IPS-NIHi7 (cell line): ENCODE results near the gene IL20RA.
"Not testable (repeated sequence)": the region's sequence is repeated elsewhere in the genome, so short reads cannot be mapped to it uniquely, and the experiment has no call there.

Experiments
- DNase-seq: peaks from one replicate; pipeline ENCODE4 v3.0.0; 2012; ENCODE audit warnings: mixed read lengths; ENCODE audit errors: extremely low spot score

The IL20RA gene, protein sequence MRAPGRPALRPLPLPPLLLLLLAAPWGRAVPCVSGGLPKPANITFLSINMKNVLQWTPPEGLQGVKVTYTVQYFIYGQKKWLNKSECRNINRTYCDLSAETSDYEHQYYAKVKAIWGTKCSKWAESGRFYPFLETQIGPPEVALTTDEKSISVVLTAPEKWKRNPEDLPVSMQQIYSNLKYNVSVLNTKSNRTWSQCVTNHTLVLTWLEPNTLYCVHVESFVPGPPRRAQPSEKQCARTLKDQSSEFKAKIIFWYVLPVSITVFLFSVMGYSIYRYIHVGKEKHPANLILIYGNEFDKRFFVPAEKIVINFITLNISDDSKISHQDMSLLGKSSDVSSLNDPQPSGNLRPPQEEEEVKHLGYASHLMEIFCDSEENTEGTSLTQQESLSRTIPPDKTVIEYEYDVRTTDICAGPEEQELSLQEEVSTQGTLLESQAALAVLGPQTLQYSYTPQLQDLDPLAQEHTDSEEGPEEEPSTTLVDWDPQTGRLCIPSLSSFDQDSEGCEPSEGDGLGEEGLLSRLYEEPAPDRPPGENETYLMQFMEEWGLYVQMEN

DNA sequence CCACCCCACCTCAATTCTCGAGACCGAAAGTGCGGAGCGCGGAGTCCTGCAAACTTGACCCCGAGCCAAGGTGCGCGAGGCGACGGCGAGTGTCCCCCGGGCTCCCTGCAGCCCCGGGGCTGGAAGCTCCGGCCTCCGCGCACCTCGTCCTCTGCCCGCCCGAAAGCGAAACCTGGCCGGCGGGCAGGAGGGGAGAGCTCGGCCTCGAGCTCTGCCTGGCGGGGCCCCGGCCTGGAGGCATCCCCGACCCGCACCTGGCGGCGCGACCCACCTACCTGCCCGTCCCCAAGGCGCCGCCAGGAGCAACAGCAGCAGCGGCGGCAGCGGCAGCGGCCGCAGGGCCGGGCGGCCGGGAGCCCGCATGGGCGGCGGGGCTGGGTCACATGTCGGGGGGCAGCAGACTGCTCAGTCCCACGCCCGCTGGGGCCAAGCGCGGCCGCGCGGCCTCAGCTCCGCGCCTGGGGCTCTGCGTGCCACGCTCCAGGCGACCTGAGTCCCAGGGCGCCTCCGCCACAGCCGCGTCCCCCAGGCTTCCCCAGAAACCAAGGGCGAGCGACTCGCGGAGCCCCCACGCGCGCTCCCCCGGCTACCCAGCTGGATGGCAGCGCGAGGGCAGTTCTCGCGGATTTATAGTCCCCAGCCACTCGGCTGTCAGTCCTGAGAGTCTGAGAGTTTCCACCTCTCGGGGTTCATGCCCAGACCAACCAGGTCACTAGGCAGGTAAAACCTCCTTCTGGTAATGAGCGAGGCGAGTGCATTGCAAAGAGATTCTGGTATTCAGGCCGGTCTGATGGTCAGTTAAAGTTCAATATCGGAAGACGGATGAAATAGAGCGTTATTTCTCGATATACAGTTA, at the start of gene IL20RA:
Gene IL20RA, minus strand, starts transcription at position 600 of the 856 bp plus-strand sequence. Its CDS starts 237 bp downstream, at position 363.
- DNase-seq, result peak; percentile 73

DNA sequence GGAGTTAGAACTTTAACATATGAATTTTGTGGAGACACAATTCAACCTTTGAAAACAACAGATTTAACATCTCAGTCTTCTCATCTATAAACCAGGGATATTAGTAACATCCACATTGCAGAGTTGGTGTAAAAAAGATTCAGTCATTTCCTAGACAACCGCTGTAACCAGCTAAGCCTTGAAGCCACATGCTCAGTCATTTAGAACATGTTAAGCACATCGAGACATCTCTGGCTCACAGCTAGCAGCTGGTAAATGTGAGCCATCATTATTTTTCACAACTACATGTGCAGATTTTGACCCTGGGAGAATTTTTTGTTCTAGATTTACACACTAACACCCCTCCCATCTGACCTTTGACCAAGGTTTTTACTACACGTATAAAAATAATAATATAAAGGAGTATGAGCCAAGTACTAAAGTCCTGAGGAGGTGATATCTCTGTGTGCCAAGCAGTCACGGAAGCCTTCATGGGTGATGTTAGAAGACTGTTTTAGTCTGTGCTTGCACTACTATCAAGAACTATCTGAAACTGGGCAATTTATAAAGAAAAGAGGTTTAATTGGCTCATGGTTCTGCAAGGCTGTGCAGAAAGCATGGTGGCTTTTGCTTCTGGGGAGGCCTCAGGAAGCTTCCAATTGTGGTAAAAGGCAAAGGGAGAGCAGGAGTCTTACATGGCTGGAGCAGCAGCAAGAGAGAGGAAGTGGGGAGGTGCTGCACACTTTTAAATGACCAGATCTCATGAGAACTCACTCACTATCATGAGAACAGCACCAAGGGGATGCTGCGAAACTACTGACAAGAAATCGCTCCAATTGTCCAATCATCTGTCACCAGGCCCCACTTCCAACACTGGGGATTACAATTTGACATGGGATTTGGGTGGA, 48.7 kb upstream of the IL20RA start:
- DNase-seq, result no peak

DNA sequence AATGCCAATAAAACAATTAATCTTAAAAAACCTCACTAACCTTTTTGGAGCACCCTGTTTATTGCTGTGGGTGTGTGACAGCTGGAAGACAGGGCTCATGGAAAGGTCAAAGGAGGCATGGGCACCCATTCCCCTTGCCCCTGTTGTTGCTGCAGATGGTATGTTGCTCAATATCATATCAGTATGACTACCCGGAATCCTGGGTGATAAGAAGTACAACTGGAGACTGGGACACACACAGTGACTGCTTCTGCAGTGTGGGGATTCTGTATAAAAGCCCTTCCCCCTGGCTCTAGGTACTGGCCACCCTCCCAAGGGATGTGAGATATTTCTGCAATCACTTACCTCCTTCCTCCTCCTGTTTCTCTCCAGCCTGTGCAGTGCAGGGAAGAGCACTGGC, 47.3 kb upstream of the IL20RA start:
- no peak for DNase-seq

DNA sequence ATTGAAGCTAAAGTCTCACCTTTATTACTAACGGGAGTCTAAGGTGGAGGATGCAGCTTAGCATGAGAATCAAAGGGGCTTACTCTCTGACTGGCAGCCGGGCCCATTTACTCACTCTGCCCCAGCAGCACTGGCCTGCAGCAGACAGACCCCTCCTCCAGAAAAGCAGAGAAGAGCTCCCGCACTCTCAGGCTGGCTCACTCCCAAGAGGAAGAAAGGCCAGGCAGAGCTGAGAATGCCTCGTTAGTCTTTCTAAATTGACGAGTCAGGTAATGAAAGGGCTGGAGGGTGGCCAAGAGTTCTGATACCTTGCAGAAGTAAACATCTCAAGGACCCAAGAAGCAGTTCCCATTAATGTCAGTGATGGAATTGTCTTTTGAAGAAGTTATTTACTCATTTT, 44.5 kb upstream of the IL20RA start:
- DNase-seq, result no peak

DNA sequence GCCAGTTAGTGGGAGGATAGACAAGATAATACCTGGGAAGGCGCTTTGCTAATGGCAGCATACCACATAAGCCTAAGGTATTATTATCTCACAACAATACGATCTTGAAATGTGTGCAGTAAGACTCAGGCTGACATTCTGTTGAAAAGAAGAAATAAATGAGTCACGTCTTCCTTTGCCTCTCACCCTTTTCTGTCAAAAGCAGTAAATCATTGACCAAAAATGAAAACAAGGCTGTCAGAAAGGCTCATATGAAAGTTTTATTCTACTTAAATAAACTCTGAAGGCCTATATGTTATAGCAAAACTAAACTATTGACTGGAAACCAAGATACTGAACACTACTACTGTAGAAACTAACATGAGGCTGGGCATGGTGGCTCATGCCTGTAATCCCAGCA, 43.1 kb upstream of the IL20RA start:
- no peak for DNase-seq

DNA sequence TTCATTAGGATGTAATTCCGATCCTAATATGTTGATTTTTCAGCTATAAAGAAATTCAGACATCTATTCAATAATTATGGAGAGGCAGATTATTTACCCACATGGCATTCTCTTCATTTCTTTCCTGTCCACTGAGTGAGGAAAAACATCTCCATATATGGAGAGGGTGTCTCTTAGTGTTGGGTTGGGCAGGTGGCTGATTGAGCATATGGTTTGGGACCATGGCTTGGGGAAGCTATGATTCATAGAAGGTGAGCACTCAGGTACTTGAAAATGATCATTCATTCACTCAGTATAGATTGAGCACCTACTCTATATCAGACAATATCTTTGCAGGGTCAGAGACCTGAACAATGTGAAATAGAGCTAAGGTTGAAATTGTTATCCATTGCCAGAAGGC, 41.3 kb upstream of the IL20RA start:
- no peak for DNase-seq

DNA sequence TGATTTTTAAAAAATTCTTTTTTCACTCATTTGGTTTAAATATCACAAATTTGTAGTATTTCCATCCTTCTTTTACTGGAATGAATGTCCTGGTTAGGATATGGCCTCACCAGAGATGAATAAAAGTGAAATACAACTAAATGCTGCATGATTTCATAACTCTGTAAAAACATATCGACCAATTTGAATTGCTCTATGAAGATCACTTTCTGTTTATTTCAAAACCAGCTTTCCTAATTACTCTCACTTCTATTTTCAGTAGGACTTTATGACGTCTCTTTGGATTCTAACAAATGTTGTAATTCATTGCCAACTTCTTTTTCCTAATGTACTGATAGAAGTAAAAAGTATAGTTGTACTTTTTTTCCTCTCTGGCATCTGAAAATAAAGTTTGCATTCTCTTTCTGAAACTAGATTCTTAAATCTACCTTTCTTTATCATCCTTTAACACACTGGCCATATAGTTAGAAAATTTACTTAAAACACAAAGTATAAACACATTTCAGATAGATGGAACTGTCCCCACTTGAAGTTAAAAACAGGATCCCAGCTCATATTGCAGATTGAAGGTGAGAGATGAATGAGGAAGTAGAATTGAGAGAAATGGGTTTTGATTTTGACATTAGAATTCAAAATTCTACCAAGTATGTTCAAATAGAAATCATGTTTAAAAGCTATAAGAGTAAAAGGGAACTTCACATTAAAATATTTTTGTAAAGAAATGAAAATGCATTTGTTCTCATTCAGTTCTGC, 40.3 kb upstream of the IL20RA start:
- DNase-seq, result no peak

DNA sequence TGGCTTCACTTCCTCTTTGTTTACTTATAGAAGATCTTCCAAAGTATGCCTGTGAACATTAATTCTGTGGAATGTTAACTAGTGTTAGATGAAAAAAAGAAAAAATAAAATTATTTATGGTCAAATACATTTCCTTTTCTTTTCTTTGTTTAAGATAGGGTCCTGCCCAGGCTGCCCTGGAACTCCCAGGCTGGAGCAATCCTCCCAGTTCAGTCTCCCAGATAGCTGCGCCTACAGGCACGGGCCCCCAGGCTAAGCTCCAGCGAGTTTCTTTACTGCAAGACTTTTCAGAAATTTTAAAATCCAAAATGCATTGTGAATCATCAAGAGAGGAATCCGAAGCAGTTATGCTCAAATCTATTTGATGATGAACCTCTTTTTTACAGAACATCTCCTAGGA, 39.3 kb upstream of the IL20RA start:
- DNase-seq, result no peak

DNA sequence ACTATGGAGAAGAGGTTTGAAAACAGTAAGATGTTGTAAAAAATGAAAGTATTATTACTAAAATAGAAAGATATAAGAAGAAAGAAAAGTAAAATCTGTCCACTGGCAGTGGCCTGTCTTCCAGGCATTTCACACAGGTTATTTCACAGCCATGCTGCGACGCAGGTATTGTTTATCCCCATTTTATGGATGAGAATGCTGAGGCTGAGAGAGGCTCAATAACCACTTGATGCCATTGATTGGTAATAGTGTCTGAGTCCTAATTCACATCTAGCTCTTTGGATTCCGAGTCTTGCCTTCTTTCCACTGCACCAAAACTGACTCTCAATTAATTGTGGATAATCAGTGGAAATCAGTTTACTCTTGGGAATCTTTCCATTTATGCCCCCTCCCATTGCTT, 37.2 kb upstream of the IL20RA start:
- no peak for DNase-seq

DNA sequence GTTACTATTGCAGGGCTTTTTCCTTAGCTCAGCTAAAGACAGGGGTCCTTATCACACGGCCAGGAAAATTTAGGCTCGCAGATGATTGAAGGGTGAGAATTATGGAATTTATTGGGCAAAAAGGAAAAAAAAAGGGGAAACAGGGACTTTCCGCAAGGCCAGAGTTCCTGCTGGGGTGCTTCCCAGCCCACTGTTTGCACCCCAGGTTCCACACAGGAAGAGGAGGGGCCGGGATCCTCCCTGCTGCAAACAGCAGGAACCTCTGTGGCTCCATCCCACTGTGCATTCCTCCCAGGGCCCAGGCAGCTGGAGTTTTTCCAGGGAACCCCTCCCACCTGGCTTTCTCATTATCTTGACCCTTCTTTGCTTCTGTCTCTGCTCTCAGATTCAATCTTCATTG, 35.9 kb upstream of the IL20RA start:
- no peak for DNase-seq

DNA sequence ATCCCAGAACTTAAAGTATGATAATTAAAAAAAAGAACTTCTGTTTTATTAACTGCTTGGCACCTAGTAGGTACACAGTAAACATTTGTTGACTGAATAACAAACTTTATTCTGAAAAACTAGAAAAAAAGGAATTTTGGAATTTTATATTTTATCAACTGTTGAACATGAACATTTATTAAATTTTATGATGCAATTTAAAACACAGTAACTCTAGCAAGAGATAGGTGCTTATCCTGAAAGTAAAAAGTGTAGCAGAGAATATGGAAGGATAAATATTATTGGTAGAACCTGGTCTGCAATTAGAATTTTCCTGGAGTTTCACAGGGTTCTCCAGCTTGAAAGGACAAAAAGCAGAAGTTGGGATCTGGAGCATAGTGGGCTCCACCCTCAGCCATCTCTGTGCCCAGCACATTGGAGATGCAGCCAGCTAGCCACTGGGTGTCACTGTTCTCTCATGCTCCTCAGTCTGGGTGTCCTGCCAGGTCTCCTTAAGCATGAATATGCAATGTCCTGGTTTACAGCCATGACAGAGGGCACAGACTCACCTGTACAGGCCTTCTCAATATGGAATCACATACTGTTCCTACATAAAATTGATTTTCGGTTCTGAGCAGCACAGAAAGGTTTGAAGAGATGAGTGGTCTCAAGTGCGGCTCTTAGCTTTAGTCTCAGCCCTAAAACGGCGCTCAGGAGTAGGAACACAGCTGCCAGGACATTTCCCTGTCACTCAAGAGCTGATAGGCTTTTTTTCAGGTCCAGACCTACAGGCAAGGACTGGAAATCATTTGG, 31.7 kb upstream of the IL20RA start:
- DNase-seq, result peak; percentile 84

DNA sequence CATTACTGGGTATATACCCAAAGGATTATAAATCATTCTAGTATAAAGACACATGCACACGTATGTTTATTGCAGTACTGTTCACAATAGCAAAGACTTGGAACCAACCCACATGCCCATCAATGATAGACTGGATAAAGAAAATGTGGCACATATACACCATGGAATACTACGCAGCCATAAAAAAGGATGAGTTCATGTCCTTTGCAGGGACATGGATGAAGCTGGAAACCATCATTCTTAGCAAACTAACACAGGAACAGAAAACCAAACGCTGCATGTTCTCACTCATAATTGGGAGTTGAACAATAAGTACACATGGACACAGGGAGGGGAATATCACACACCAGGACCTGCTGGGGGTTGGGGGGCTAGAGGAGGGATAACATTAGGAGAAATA, 31.0 kb upstream of the IL20RA start:
- DNase-seq, result not testable (repeated sequence)

DNA sequence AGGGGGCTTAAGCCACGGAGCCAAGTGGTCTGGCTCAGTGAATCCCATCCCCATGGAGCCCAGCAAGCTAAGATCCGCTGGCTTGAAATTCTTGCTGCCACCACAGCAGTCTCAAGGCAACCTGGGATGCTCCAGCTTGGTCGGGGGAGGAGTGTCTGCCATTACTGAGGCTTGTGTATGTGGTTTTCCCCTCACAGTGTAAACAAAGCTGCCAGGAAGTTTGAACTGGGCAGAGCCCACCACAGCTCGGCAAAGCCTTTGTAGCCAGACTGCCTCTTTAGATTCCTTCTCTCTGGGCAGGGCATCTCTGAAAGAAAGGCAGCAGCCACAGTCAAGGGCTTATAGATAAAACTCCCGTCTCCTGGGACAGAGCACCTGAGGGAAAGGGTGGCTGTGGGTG, 25.5 kb upstream of the IL20RA start:
- DNase-seq, result no peak

DNA sequence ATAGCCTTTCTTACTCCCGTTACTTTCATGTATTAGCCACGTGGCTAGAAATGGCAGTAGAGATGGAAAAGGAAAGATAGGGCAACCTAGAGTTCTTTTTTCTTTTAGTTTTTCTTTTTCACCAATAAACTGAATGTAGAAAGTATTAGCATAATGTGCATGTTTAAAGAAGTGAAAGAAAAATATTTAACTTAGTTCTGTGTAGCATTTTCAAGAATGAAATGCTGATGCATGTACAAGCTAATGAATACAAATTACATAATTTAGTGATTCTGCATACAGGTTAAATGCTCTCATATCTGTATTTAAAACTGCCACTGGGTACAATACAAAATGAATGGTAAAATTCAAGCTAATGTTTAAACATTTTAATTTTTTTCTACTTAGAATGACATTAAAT, 22.6 kb upstream of the IL20RA start:
- no peak for DNase-seq

DNA sequence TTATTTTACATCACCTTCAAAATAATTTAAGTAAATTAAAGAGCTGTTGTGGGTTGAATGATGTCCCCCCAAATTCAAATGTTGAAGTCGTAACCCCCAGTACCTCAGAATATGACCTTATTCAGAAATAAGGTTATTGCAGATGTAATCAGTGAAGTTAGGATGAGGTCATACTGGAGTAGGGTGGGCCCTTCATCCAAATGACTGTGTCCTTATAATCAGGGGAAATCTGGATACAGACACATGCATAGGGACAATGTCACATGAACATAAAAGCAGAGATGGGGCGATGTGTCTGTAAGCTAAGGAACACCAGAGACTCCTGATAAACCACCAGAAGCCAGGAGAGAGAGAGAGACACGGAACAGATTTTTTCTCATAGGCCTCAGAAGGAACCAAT, 13.3 kb upstream of the IL20RA start:
- no peak for DNase-seq

DNA sequence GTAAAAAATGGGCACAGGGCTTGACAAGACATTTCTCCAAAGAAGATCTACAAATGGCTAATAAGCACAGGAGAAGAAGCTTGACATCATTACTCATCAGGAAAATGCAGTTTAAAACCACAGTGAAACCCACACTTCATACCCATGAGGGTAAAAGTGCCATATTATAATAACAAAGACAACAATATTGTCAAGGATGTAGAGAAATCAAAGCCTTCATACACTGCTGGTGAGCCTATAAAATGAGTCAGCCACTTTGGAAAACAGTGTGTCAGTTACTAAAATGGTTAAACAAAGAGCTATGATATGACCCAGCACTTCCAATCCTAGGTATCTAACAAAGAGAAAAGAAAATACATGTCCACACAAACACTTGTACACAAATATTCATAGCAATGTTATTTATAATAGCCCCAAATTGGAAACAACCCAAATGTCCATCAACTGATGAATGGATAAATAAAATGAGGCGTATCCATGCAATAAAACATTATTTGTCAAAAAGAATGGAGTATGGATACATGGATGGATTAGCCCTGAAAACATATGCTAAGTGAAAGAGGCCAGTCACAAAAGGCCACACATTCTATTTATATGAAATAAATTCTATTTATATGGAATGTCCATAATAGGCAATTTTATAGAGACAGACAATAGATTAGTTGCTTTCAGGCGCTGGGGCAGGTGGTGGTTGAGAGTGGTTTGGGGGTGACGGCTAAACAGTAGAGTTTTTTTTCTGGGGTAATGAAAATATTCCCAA, 11.5 kb upstream of the IL20RA start:
- no peak for DNase-seq

DNA sequence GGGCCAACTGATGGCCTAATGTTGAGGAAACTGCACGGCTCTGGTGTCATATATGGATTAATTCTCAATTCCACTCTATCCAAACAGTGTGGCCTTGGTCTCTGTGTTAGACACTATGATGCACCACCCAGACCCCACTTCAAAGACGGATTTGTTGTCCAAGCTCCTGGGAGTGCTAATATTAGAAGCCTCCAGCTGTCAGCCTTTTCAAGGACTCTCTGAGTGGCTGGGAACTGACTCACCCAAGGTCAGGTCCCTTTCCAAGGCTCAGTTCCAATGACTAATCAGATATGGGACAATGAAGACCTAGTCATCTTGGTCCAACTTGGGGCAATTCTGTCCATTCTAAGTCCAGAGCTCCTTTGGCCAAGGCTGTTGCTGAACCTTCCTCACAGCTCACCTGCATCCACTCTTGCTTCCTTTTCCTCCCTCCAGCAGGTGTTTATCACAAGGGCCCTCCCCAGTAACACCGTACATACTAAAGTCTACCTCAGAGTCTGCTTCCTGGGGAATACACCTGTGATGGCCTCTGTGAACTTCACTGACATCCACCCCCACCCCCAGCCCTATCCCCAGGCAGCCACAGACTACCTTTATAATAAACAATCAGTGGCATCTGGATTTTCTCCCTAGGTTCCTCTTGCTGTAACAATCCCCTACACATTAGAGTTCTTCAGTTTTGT, 7.2 kb upstream of the IL20RA start:
- no peak for DNase-seq

DNA sequence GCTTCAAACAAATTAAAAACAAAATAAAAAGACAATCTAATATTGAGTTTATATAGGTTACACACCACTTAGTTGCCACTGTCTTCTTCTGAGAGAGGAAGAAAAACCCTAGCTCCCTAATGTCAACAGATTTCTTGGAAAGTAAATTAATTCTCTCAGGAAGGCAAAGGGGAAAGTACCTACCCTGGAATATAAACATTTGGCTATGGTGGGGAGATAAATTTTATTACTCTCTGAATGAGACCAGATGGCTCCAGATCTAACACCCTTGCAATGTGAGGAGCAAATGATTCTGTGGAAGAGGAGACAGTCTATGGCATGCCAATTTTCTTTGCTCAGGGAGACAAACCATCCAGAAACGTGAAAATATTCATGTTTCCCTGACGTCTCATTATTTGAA, 4.3 kb upstream of the IL20RA start:
- DNase-seq, result no peak
